Naive B cell (primary cell): ENCODE data around the gene G3BP1. TPM values are rescaled to one million over a fixed set of nuclear protein-coding genes. Genes with fewer than 3 reads are reported as not detected.
A peak's percentile ranks its signal among the peaks of the same experiment; 100 is the strongest.
"Not testable (repeated sequence)": the region's sequence is repeated elsewhere in the genome, so short reads cannot be mapped to it uniquely, and the experiment has no call there.

ENCODE experiments used
- ATAC-seq, 2 donors: fragments of 150-1000 bp; cut with Tn5 transposase; 2 replicates each; pipeline ENCODE4 v1.10.0; 2021; ENCODE audit warnings: low read depth in 2 of 2, mild to moderate bottlenecking in 2 of 2, moderate library complexity in 2 of 2
- DNase-seq: peaks from one replicate; pipeline ENCODE4 v3.0.0; 2022
- H3K27ac Mint-ChIP-seq, 6 donors: one replicate each; pipeline ENCODE4 v1.8.0; 2020 to 2022; ENCODE audit warnings: mild to moderate bottlenecking in 6 of 6, mixed read lengths in 6 of 6, moderate library complexity in 5 of 6, inconsistent platforms in 2 of 6
- H3K27me3 Mint-ChIP-seq, 3 donors: one replicate each; pipeline ENCODE4 v1.8.0; 2021 to 2022; ENCODE audit warnings: mixed read lengths in 3 of 3, mild to moderate bottlenecking in 1 of 3
- H3K36me3 Mint-ChIP-seq, 2 donors: one replicate each; pipeline ENCODE4 v1.8.0; 2020 to 2022; ENCODE audit warnings: mixed read lengths in 2 of 2, inconsistent platforms in 1 of 2, mild to moderate bottlenecking in 1 of 2
- H3K4me1 Mint-ChIP-seq, 3 donors: one replicate each; pipeline ENCODE4 v1.8.0; 2020 to 2022; ENCODE audit warnings: mixed read lengths in 3 of 3, inconsistent platforms in 1 of 3, mild to moderate bottlenecking in 1 of 3, moderate library complexity in 1 of 3
- H3K4me3 Mint-ChIP-seq, 8 donors: one replicate each; pipeline ENCODE4 v1.8.0; 2020 to 2022; ENCODE audit warnings: mild to moderate bottlenecking in 8 of 8, mixed read lengths in 8 of 8, moderate library complexity in 8 of 8, inconsistent platforms in 2 of 8
- H3K9me3 Mint-ChIP-seq, 7 donors: one replicate each; pipeline ENCODE4 v1.8.0; 2020 to 2022; ENCODE audit warnings: mixed read lengths in 7 of 7, mild to moderate bottlenecking in 5 of 7, inconsistent platforms in 2 of 7, moderate library complexity in 1 of 7
- polyA plus RNA-seq, 6 donors: library from polyadenylated mRNA; unstranded; fragments of 300-500 nt; fragmentation: Illumina TruSeq; gene quantifications; one replicate each; pipeline ENCODE4 v1.2.3, GENCODE V29; 2021; ENCODE audit warnings: low read depth in 6 of 6

G3BP1 gene
- 100 to 1,000 TPM in 5 of 6 donors, 10 to 100 TPM in 1; 93.9 to 151 (median 135) TPM for polyA plus RNA-seq

DNA sequence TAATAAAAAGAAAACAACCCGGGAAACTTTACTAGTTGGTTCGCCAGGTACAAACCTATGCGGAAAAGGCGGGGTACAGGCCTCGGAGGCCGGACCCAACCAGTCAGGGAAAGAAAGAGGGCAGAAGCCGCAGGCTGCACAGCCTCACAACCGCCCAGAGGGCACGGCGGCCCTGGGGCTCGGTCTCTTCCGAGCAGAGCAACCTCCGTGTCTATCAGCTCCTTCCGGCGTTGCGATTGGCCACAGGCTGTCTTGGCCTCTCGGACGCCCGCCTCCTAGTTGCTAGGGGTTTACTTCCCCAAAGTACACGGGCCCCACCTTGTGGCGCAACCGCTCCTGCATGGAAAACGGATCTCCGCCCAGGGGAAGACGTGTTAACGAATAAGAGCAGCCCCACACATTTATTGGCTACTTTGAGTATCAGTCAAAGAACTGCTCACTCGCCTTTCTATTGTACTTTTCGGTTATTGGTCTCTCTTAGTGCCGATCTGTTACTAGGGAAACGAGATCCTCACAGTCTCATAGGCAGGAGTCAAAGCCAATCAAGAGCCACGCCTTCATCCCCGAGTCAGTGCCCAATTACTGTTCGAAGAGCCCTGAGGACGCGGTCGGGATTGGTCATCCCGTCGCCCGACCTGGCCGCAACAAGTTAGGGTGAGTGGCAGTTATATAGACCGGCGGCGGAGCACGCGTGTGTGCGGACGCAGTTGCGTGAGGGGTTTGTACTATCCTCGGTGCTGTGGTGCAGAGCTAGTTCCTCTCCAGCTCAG is at the start of gene G3BP1:
Gene G3BP1, plus strand, starts transcription at position 696 of the 770 bp plus-strand sequence. CDS start 14,667 bp downstream, outside the sequence.
- Mint-ChIP-seq H3K36me3 (no peaks in the 10 kb centered on the region), H3K9me3 (no peaks in the 10 kb centered on the region), H3K4me1 (peaks cover 27 to 50% (median 36%) of the 10 kb centered on the region in 3 donors), H3K27ac (peak within 1 kb of the TSS in 5 of 6 donors; percentile 89 to 94 (median 92)), H3K27me3 (no peaks in the 10 kb centered on the region), H3K4me3 (peak within 1 kb of the TSS in 5 of 8 donors; percentile 91 to 97 (median 96))
- peak; percentile 70 to 73 for ATAC-seq
- peak; percentile 99 for DNase-seq

DNA sequence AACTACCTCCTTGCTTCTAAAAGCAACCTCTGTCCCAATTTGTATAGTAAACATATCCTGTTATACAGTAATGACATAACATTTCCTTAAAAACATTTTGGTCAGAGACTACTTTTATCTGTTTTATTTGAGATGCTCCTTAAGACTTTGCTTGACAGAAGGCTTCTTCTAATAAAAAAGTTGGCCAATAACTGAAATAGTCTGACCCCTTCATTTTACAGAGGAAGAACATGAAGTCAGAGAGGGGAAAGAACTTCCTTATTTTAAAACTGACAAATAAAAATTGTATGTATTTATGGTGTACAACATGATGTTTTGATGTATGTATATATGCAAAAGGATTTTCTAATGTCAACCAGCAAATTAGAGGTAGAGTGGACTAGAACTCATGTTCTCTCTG is 49.2 kb upstream of the G3BP1 start:
- DNase-seq (no peak), ATAC-seq (no peak)
- Mint-ChIP-seq H3K9me3 (no peaks in the 10 kb centered on the region), H3K36me3 (peaks cover under 1 to 4% of the 10 kb centered on the region in 2 donors), H3K4me3 (no peak overlapping the region), H3K27ac (no peak overlapping the region), H3K27me3 (peaks cover 0 to 2% (median 0%) of the 10 kb centered on the region in 3 donors), H3K4me1 (peaks cover 18 to 34% (median 34%) of the 10 kb centered on the region in 3 donors)

DNA sequence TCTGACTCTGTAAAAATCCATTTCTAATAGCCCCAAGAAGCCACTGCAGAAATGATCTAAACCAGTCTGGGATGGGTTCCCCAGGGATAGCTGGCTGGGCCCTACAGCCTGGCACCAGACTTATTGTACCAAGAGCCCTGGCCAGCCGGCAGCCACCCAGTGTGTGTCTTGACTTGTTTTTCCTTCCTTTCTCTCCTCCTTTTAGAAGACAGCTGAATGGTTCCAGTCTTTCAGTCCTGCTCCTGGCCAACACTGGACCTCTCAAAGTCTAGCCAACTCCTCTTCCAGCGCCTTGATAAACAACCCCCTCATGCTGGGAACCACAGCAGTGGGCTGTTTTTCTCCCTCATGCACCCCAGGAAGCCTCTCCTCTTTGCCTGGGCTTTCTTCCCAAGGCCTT is 47.4 kb upstream of the G3BP1 start:
- Mint-ChIP-seq H3K36me3 (peaks cover 3 to 11% of the 10 kb centered on the region in 2 donors), H3K9me3 (peaks cover 0 to 3% (median 2%) of the 10 kb centered on the region in 7 donors), H3K27me3 (no peaks in the 10 kb centered on the region), H3K4me1 (peaks cover 18 to 34% (median 34%) of the 10 kb centered on the region in 3 donors), H3K4me3 (no peak overlapping the region), H3K27ac (no peak overlapping the region)
- no peak for DNase-seq
- no peak for ATAC-seq

DNA sequence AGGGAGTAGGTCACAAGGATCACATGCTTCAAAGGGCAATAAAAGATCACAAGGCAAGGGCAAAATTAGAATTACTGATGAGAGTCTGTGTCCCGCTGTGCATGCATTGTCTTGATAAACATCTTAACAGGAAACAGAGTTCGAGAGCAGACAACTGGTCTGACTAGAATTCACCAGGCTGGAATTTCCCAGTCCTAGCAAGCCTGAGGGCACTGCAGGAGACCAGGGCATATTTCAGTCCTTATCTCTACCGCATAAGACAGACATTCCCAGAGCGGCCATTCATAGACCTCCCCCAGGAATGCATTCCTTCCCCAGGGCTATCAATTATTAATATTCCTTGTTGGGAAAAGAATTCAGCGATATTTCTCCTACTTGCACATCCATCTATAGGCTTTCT is 42.2 kb upstream of the G3BP1 start:
- not testable (repeated sequence) for H3K4me1 Mint-ChIP-seq, ATAC-seq, DNase-seq, H3K27me3 Mint-ChIP-seq
- H3K27ac Mint-ChIP-seq, result peak overlapping the region in 1 of 6 donors; percentile 63
- peak overlapping the region in 1 of 8 donors; percentile 22 for H3K4me3 Mint-ChIP-seq
- H3K36me3 Mint-ChIP-seq, result peaks cover 18 to 20% of the 10 kb centered on the region in 2 donors
- H3K9me3 Mint-ChIP-seq, result peaks cover 0 to 15% (median 10%) of the 10 kb centered on the region in 7 donors

DNA sequence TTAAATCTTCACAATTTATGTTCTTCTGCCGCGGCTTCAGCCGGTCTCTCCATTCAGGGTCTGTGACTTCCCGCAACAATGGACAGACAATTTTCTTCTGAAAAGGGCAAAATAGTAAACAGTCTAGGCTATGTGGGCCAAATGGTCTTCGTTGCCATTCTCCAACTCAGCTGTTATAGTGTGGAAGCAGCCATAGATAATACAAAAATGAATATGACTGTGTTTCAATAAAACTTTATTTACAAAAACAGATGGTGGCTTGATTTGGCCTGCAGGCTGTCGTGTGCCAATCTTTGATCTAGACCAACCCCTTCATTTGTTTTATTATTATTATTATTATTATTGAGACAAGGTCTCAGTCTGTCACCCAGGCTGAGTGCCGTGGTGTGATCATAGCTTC is 41.4 kb upstream of the G3BP1 start:
- Mint-ChIP-seq H3K27me3 (no peaks in the 10 kb centered on the region), H3K4me1 (no peaks in the 10 kb centered on the region), H3K36me3 (peaks cover 18 to 20% of the 10 kb centered on the region in 2 donors), H3K27ac (no peak overlapping the region), H3K9me3 (peaks cover 0 to 15% (median 10%) of the 10 kb centered on the region in 7 donors), H3K4me3 (no peak overlapping the region)
- DNase-seq (no peak), ATAC-seq (no peak)

DNA sequence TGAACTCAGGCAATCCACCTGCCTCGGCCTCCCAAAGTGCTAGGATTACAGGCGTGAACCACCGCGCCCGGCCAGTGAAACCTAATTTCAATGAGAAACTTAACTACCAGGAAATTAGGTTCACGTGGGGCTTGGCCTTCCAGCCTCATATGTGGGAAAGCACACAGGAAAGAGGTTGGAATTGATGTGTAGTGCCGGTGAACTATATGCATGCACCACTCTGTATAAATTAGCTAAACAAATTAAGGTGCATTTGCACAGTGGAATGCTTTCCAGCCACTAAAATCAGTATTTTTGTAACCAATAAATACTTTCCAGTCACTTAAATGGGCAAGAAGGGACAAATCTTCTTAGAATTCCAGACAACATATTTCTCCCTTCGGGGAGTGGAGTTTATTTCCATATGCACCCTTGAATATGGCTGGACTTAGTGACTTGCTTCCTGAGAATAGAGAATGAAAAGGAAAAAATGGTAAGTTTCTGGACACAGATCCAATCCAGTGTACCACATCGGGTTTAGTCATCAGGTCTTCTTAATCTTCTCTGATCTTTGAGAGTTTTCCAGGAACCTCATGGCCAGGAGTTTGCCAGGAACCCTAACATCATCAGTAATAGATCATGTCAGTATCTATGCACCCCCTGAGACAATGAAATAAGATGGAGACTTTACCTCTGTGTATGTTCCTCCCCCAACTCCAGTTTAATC is 38.2 kb upstream of the G3BP1 start:
- Mint-ChIP-seq H3K27ac (no peak overlapping the region), H3K4me1 (no peaks in the 10 kb centered on the region), H3K36me3 (peaks cover 13 to 18% of the 10 kb centered on the region in 2 donors), H3K4me3 (no peak overlapping the region), H3K9me3 (peaks cover 0 to 15% (median 10%) of the 10 kb centered on the region in 7 donors), H3K27me3 (no peaks in the 10 kb centered on the region)
- ATAC-seq, result no peak
- DNase-seq, result no peak

DNA sequence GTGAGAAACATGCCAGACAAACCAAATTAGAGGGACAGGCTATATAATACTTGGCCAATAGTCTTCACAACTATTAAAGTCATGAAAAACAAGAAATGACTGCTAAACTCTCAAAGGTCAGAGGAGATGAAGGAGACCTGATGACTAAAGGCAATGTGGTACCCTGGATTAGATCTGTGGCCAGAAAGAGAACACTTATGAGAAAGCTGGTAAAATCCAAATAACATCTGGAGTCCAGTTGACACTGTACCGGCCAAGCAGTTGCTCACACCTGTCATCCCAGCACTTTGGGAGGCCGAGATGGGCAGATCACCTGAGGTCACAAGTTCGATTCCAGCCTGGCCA is 37.7 kb upstream of the G3BP1 start:
- Mint-ChIP-seq H3K27ac (no peak overlapping the region), H3K36me3 (peaks cover 12 to 18% of the 10 kb centered on the region in 2 donors), H3K4me1 (no peaks in the 10 kb centered on the region), H3K27me3 (no peaks in the 10 kb centered on the region), H3K4me3 (no peak overlapping the region), H3K9me3 (peaks cover 0 to 15% (median 10%) of the 10 kb centered on the region in 7 donors)
- DNase-seq, result no peak
- ATAC-seq, result no peak

DNA sequence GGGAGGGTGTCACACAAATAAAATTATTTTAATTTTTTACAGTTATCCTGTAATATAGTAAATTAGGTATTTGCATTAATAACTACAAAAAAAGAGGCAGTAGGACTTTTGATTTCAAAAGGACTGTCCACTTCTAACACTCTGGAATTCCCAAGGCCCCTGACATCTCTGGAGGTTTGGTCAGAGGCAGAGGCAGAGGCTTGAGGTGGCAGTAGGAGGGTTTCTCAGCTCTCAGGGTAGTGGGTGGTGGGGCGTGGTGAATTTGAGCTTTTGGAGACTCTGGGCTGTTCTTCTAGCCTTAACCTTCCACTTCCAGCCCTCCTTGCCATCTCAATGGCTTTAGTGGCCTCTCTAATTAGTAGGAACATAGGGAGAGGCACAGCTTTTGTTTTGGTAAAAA is 36.1 kb upstream of the G3BP1 start:
- Mint-ChIP-seq H3K4me1 (peaks cover 1 to 10% (median 4%) of the 10 kb centered on the region in 3 donors), H3K27me3 (no peaks in the 10 kb centered on the region), H3K36me3 (peaks cover 0 to 6% of the 10 kb centered on the region in 2 donors), H3K9me3 (no peaks in the 10 kb centered on the region), H3K27ac (no peak overlapping the region), H3K4me3 (no peak overlapping the region)
- ATAC-seq, result no peak
- DNase-seq, result no peak

DNA sequence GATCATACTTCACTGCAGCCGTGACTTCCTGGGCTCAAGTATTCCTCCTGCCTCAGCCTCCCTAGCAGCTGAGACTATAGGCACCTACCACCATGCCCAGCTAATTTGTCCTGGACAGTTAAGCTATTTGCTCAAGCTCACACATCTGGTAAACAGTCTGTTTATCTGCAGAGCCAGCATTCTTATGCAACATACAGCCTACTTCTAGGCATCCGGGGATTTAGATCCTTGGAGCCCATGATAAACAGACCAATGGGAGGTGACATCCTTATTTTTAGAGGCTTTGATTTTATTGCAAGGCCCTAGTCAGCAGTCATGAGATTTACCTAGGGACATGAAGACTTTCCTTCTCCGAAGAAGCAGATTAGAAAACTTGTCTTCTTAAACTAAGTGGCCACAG is 34.3 kb upstream of the G3BP1 start:
- H3K9me3 Mint-ChIP-seq, result no peaks in the 10 kb centered on the region
- ATAC-seq (no peak), DNase-seq (no peak)
- peaks cover 4 to 15% (median 7%) of the 10 kb centered on the region in 3 donors for H3K4me1 Mint-ChIP-seq
- H3K36me3 Mint-ChIP-seq, result peaks cover 2 to 9% of the 10 kb centered on the region in 2 donors
- no peak overlapping the region for H3K4me3 Mint-ChIP-seq
- peak overlapping the region in 1 of 6 donors; percentile 90 for H3K27ac Mint-ChIP-seq
- H3K27me3 Mint-ChIP-seq, result no peaks in the 10 kb centered on the region

DNA sequence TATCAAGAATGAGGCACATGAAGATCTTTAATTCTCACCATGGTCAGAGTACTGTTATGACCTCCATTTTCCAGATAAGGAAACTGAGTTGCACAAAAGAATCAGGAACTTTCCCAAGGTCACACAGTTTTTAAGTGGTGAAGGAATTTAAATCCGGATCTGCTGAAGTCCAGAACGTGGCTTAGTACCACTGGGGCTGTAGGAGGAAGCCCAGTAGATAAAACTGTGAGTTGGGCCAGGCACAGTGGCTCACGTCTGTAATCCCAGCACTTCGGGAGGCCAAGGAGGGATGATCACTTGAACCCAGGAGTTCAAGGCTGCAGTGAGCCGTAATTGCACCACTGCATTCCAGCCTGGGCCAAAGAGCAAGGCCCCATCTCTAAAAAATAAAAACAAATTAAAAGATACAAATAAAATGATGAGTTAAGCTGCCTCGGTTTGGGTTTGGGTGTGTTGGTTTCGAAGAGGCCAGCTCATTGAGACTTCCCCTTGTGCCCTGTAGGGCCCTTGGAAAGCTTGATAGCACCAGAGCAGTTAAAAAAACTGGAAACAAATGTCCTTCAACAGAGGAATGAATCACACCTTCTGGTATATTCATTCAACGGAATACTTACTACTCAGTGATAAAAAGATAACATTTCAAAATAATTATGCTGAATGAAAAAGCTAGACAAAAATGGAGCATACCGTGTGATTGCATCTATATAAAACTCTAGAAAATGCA is 33.5 kb upstream of the G3BP1 start:
- no peak for ATAC-seq
- DNase-seq, result no peak
- no peaks in the 10 kb centered on the region for H3K27me3 Mint-ChIP-seq
- H3K27ac Mint-ChIP-seq, result peak overlapping the region in 1 of 6 donors; percentile 44
- peak overlapping the region in 1 of 8 donors; percentile 53 for H3K4me3 Mint-ChIP-seq
- peaks cover 9 to 10% of the 10 kb centered on the region in 2 donors for H3K36me3 Mint-ChIP-seq
- no peaks in the 10 kb centered on the region for H3K9me3 Mint-ChIP-seq
- H3K4me1 Mint-ChIP-seq, result peaks cover 4 to 19% (median 7%) of the 10 kb centered on the region in 3 donors

DNA sequence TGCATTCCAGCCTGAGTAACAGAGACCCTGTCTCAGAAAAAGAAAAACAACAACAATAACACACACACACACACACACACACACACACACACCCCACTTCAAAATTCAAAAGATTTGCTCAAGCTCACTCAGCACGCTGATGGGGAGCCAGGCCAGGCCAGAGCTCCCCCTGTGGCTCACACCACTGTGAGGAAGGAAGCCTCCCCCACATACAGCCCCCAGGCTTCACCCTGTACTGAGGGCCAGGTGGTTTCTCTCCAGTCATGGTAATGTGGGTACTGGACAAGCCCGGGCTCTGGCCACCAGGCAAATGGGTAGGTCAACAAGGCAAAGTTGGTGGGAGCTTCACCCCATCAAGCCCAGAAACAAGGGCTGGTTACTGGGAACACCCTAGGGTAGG is 32.4 kb upstream of the G3BP1 start:
- H3K27ac Mint-ChIP-seq, result peak overlapping the region in 1 of 6 donors; percentile 9
- DNase-seq (no peak), ATAC-seq (no peak)
- H3K27me3 Mint-ChIP-seq, result no peaks in the 10 kb centered on the region
- peaks cover 4 to 19% (median 7%) of the 10 kb centered on the region in 3 donors for H3K4me1 Mint-ChIP-seq
- no peaks in the 10 kb centered on the region for H3K9me3 Mint-ChIP-seq
- peaks cover 12 to 20% of the 10 kb centered on the region in 2 donors for H3K36me3 Mint-ChIP-seq
- H3K4me3 Mint-ChIP-seq, result no peak overlapping the region

DNA sequence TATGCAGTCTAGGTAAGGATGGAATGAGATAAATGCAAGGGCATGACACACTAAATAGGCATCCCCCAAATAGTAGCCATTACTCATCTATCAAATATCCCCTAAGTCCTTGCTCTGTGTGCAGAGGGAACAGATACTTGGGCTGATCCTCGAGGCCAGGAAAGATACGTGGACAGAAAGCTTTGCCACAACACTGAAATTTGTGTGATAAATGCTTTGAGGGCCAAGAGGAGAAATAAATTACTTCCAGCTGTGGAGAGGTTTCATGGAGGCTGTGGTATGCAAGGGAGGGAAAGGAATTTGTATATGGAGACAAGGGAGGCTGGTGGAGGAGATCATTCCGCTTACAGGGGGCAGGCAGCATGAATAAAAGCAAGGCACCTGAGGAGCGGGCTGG is 31.8 kb upstream of the G3BP1 start:
- Mint-ChIP-seq H3K9me3 (no peaks in the 10 kb centered on the region), H3K27me3 (no peaks in the 10 kb centered on the region), H3K27ac (peak overlapping the region in 2 of 6 donors; percentile 42 to 76), H3K36me3 (peaks cover 12 to 20% of the 10 kb centered on the region in 2 donors), H3K4me3 (peak overlapping the region in 1 of 8 donors; percentile 5), H3K4me1 (peaks cover 4 to 19% (median 7%) of the 10 kb centered on the region in 3 donors)
- no peak for ATAC-seq
- DNase-seq, result no peak

DNA sequence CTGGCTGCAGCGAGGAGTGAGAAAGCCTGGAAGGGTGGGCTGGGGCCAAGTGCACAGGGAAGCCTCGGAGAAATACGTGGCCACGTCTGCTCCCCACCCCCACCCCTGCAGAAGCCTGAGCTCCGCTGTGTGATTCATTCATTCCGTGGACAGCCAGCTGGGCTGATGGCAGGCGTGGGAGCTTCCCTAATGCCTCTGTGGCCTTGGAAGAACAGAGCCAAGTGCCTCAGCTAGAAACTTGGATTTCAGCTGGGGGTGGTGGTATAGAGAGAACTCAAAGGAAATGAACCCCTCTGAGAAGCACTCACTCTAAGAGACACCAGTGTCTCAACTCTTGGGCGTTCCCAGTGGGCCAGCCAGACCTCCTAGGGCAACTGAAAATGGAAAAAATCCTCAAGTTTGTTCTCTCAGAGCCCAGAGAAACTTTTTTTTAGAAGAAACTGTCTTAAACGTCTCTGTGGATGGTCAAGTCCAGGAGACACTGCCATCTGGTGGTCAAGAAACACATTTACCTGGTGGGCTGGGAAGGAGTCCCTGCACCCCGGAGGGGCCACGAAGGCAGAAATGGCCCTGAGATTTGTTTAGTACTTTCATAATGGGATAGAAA is 31.3 kb upstream of the G3BP1 start:
- H3K36me3 Mint-ChIP-seq, result peaks cover 15 to 20% of the 10 kb centered on the region in 2 donors
- DNase-seq, result peak; percentile 46

More for the DNA sequence above, 31.3 kb upstream of the G3BP1 start:
- Mint-ChIP-seq H3K4me3 (peak overlapping the region in 1 of 8 donors; percentile 47), H3K9me3 (no peaks in the 10 kb centered on the region), H3K27ac (peak overlapping the region in 2 of 6 donors; percentile 9 to 76), H3K4me1 (peaks cover 6 to 24% (median 11%) of the 10 kb centered on the region in 3 donors), H3K27me3 (no peaks in the 10 kb centered on the region)
- ATAC-seq, result peak; percentile 74 to 84
